ENCODE measurements around the gene IFT80.

Gene IFT80

DNA sequence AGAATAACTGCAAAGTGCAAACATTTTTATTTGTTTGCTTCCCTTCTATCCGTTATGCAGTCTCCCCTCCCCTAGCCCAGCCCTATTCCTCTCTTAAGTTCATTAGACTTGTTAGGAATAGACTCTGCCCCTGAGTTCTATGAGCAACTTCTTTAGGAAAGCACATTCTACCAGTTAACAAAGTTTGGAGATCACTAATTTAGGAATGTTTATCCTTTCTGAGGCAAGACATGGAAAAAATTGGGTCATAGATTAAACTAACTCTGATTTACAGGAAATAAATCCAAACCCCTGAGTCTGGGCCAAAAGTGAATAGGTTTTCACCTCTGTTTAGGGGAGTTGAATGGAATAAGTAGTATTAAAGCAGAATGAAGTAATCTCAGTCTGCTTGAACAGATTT lies 139.4 kb downstream of the IFT80 start:
- Histone ChIP-seq H3K4me3 (ENCODE audit: low read depth, low read length, poor library complexity, severe bottlenecking) (no peak overlapping the region), H3K4me2 (ENCODE audit: low read length) (no peak overlapping the region), H3K27me3 (ENCODE audit: insufficient read depth, low read length) (no peaks in the 10 kb centered on the region), H3K27ac (ENCODE audit: low read depth, low read length, poor library complexity, severe bottlenecking) (no peak overlapping the region), H3K79me2 (ENCODE audit: insufficient read depth, low read length) (no peaks in the 10 kb centered on the region), H3K4me1 (ENCODE audit: insufficient read depth, low read length, severe bottlenecking) (no peaks in the 10 kb centered on the region), H3K9ac (ENCODE audit: low read length) (no peak overlapping the region), H3K9me3 (ENCODE audit: low read length) (no peaks in the 10 kb centered on the region), H3F3A (ENCODE audit: insufficient read depth, low read length) (no peaks in the 10 kb centered on the region), H3K36me3 (ENCODE audit: insufficient read depth, low read length) (no peaks in the 10 kb centered on the region), H2AFZ (ENCODE audit: low read length) (no peak overlapping the region), H3K9me2 (ENCODE audit: low read depth, low read length) (no peaks in the 10 kb centered on the region), H4K20me1 (ENCODE audit: insufficient read depth, low read length) (no peaks in the 10 kb centered on the region)
- TF ChIP-seq, protein P1, sequence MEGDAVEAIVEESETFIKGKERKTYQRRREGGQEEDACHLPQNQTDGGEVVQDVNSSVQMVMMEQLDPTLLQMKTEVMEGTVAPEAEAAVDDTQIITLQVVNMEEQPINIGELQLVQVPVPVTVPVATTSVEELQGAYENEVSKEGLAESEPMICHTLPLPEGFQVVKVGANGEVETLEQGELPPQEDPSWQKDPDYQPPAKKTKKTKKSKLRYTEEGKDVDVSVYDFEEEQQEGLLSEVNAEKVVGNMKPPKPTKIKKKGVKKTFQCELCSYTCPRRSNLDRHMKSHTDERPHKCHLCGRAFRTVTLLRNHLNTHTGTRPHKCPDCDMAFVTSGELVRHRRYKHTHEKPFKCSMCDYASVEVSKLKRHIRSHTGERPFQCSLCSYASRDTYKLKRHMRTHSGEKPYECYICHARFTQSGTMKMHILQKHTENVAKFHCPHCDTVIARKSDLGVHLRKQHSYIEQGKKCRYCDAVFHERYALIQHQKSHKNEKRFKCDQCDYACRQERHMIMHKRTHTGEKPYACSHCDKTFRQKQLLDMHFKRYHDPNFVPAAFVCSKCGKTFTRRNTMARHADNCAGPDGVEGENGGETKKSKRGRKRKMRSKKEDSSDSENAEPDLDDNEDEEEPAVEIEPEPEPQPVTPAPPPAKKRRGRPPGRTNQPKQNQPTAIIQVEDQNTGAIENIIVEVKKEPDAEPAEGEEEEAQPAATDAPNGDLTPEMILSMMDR (IDR thresholded peaks at IDR 0.05; ENCODE audit: low read length) = no peak
- TF ChIP-seq EZH2 (IDR thresholded peaks at IDR 0.05; ENCODE audit: borderline replicate concordance, low read length) = no peak

DNA sequence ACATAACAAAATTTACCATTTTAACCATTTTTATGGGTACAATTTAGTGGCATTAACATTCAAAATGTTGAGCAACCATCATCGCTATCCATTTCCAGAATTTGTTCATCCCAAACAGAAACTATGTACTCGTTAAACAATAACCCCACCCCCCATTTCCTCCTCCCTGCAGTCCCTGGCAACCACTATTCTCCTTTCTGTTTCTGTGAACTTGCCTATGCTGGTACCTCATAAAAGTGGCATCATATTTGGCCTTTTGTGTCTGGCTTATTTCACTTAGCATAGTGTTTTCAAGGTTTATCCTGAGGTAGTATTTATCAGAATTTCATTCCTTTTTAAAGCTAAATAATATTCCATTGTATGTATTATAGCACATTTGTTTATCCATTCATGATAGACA lies 141.4 kb downstream of the IFT80 start:
- H2AFZ ChIP-seq (ENCODE audit: low read length) = no peak overlapping the region
- no peaks in the 10 kb centered on the region for H4K20me1 ChIP-seq (ENCODE audit: insufficient read depth, low read length)
- no peaks in the 10 kb centered on the region for H3K9me2 ChIP-seq (ENCODE audit: low read depth, low read length)
- no peaks in the 10 kb centered on the region for H3K79me2 ChIP-seq (ENCODE audit: insufficient read depth, low read length)
- no peak overlapping the region for H3K27ac ChIP-seq (ENCODE audit: low read depth, low read length, poor library complexity, severe bottlenecking)
- H3K27me3 ChIP-seq (ENCODE audit: insufficient read depth, low read length) = no peaks in the 10 kb centered on the region
- no peak overlapping the region for H3K4me2 ChIP-seq (ENCODE audit: low read length)
- H3K36me3 ChIP-seq (ENCODE audit: insufficient read depth, low read length) = no peaks in the 10 kb centered on the region
- H3K4me3 ChIP-seq (ENCODE audit: low read depth, low read length, poor library complexity, severe bottlenecking) = no peak overlapping the region
- no peaks in the 10 kb centered on the region for H3F3A ChIP-seq (ENCODE audit: insufficient read depth, low read length)
- no peak overlapping the region for H3K9ac ChIP-seq (ENCODE audit: low read length)
- TF ChIP-seq, protein P1 (IDR thresholded peaks at IDR 0.05; ENCODE audit: low read length) = no peak
- no peak for TF ChIP-seq EZH2 (IDR thresholded peaks at IDR 0.05; ENCODE audit: borderline replicate concordance, low read length)
- no peaks in the 10 kb centered on the region for H3K4me1 ChIP-seq (ENCODE audit: insufficient read depth, low read length, severe bottlenecking)
- no peaks in the 10 kb centered on the region for H3K9me3 ChIP-seq (ENCODE audit: low read length)

DNA sequence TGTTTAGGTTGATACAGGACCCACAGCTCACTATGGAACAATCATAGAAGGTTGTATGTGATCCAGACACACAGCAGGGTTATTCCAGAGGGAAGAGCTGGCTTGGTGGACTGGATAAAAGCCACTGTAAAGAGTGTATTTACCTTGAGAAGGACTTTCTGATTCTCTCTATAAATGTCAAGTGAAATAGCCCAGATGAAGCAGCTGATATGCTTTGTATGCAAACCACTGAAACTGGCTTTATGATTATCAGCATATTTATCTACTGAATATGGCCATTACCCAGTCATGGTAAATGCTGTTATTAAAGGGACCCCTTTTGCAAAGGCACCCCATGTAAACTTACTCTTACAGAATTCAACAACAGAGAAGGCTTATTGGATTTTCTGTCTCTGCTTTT lies 145.7 kb downstream of the IFT80 start:
- Histone ChIP-seq H3K9ac (ENCODE audit: low read length) (no peak overlapping the region), H3F3A (ENCODE audit: insufficient read depth, low read length) (no peaks in the 10 kb centered on the region), H3K4me1 (ENCODE audit: insufficient read depth, low read length, severe bottlenecking) (no peaks in the 10 kb centered on the region), H3K9me3 (ENCODE audit: low read length) (no peaks in the 10 kb centered on the region), H3K9me2 (ENCODE audit: low read depth, low read length) (no peaks in the 10 kb centered on the region), H3K36me3 (ENCODE audit: insufficient read depth, low read length) (no peaks in the 10 kb centered on the region), H3K79me2 (ENCODE audit: insufficient read depth, low read length) (no peaks in the 10 kb centered on the region), H2AFZ (ENCODE audit: low read length) (no peak overlapping the region), H3K4me2 (ENCODE audit: low read length) (no peak overlapping the region), H3K27me3 (ENCODE audit: insufficient read depth, low read length) (no peaks in the 10 kb centered on the region), H4K20me1 (ENCODE audit: insufficient read depth, low read length) (no peaks in the 10 kb centered on the region), H3K4me3 (ENCODE audit: low read depth, low read length, poor library complexity, severe bottlenecking) (no peak overlapping the region), H3K27ac (ENCODE audit: low read depth, low read length, poor library complexity, severe bottlenecking) (no peak overlapping the region)
- TF ChIP-seq, protein P1 (IDR thresholded peaks at IDR 0.05; ENCODE audit: low read length) = no peak
- no peak for TF ChIP-seq EZH2 (IDR thresholded peaks at IDR 0.05; ENCODE audit: borderline replicate concordance, low read length)

Data from OCI-LY1 (cell line).